GM18858 (cell line): ENCODE data around the gene SLCO1B1.

ENCODE experiments used
- ATAC-seq: cut with Tn5 transposase; IDR thresholded peaks from one replicate; pipeline ENCODE4 v1.9.1; 2021; ENCODE audit not compliant: unreplicated experiment

The SLCO1B1 gene

DNA sequence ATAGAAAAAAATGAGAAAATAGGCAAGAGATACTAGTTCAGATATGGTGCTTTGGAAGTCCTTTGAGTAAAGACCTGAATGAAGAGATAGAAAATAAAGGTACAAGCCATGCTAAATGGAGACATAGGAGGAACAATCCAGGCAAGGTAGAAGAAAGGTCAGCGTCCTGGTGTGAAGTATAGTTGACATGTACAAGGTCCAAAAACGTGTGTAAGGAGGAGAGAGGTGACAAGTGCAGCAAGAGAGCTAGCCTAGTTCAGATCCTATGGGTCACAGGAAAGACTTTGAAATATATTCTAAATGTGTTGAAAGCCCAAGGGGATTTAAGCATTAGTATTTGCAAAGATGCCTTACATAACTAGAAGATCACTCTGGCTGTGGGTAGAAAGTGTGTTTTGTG lies 88.2 kb downstream of the SLCO1B1 start:
- ATAC-seq: no peak

DNA sequence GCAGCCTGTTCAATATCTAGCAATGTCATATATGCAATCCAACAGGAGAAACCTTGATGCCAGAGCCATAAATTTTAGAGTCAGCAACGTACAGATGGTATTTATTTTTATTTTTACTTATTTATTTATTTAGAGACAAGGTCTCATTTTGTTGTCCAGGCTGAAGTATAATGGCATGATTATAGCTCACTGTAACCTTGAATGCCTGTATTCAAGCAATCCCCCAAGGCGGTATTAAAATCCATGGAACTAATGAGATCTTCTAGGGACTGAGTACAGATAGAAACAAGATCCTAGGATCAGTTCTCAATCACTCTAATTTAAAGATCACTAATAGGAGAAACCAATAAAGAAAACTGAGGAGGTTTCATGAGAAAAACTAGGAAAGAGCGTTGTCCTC lies 89.3 kb downstream of the SLCO1B1 start:
- ATAC-seq: no peak

- no peak for ATAC-seq
These were observed 90.1 kb downstream of the SLCO1B1 start for GRCh38 chr12:21221072-21221471.

- ATAC-seq: peak; percentile 48
These were observed 90.8 kb downstream of the SLCO1B1 start for GRCh38 chr12:21221778-21222177.

DNA sequence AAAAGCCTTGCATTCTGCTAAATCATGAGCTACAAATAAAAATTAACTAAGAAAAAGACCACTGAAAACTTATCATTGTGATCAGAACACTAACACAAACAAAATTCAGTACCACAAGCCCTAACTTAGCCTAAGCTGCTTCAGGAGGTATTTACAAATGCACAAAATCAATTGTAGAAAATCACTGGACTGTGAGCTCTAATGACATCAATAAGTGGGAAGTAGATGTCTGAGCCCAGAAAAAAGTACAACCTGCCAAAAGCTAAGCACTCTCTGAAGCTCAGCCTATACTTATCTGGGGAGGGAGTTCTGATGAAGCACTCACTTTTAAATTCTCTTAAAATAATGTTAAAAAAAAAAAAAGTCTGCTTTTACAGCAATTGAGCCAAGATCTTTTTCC lies 92.9 kb downstream of the SLCO1B1 start:
- ATAC-seq: no peak

- no peak for ATAC-seq
These were observed 103.4 kb downstream of the SLCO1B1 start for GRCh38 chr12:21234395-21234794.

DNA sequence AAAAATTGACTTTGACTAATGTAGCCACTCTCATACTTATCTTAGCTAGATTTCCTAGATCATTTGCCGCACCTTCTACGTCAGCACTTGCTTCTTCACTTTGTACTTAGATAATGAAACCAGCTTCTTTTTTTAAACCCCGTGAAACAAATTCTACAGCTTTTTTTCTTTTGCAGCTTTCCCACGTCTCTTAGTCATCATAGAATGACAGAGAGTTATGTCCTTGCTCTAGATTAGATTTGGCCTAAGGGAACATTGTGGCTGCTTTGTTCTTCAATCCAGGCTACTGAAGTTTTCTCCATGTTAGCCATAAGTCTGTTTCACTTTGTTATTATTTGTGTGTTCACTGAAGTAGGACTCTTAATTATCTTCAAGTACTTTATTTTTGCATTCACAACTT lies 108.9 kb downstream of the SLCO1B1 start:
- ATAC-seq: no peak

- no peak for ATAC-seq
These were observed 117.7 kb downstream of the SLCO1B1 start for GRCh38 chr12:21248679-21249078.

DNA sequence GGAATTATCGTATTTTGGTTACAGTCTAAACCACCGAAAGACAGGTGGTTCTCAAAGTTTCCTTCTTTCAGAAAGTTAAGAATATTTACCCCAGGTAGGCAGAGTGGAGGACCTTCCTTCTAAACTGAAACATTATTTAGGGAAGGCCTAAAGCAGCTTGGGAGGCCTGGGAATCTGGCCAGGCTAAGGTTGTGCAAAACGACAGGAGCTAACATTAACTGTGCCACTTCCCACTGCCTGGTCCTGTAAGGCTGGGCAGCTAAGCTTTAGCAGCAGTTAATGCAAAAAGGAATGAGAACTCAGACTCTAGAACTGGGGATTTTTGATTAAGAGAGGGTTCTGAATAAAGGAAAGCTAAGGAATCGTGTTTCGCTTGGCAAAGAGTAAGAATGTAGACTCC lies 121.1 kb downstream of the SLCO1B1 start:
- ATAC-seq: no peak

GRCh38 chr12:21257172-21257571 lies 126.2 kb downstream of the SLCO1B1 start:
- no peak for ATAC-seq

- ATAC-seq: no peak
These were observed 133.2 kb downstream of the SLCO1B1 start for GRCh38 chr12:21264232-21264631.

DNA sequence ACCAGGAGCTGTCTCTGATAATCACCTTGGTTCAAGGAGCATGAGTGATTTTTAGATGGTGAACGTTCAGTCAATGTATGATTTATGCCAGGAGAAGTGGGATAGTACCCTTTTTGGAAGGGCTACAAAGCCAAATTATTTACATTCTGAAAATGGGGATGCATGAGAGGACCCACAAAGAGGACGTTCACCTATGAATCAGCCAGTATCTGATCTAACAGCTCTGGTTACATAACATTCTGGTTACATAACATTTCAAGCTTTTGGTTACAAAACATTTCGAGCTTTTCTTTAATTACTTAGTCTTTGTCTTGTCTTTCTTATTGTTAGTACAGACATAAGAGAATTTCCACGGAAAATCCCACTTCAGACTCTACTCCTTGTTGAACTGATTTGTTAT lies 134.9 kb downstream of the SLCO1B1 start:
- ATAC-seq: no peak

- no peak for ATAC-seq
These were observed 145.8 kb downstream of the SLCO1B1 start for GRCh38 chr12:21276826-21277225.
